Hindlimb muscle (tissue), 1 donor: Measurements from ENCODE around the gene CLMN. TPM values are rescaled to one million over a fixed set of nuclear protein-coding genes. Genes with fewer than 3 reads are reported as not detected.

ENCODE experiments used
- polyA plus RNA-seq: library from polyadenylated mRNA; unstranded; fragments of 120-200 nt; gene quantifications from one replicate; pipeline ENCODE4 v1.2.1, GENCODE V29; 2013; ENCODE audit not compliant: insufficient read length

The CLMN gene
- polyA plus RNA-seq, 1 donor: 3.1 TPM

Other genes with a start within 250 kb of the CLMN start
- gene DICER1, start 162.4 kb downstream of the CLMN start, polyA plus RNA-seq: 41.6 TPM
- gene SYNE3, start 196.7 kb upstream of the CLMN start, polyA plus RNA-seq: 16.3 TPM
- 50.9 TPM for gene GLRX5, start 215.1 kb upstream of the CLMN start, polyA plus RNA-seq